ENCODE results near the gene KIF1A.

The KIF1A gene

DNA sequence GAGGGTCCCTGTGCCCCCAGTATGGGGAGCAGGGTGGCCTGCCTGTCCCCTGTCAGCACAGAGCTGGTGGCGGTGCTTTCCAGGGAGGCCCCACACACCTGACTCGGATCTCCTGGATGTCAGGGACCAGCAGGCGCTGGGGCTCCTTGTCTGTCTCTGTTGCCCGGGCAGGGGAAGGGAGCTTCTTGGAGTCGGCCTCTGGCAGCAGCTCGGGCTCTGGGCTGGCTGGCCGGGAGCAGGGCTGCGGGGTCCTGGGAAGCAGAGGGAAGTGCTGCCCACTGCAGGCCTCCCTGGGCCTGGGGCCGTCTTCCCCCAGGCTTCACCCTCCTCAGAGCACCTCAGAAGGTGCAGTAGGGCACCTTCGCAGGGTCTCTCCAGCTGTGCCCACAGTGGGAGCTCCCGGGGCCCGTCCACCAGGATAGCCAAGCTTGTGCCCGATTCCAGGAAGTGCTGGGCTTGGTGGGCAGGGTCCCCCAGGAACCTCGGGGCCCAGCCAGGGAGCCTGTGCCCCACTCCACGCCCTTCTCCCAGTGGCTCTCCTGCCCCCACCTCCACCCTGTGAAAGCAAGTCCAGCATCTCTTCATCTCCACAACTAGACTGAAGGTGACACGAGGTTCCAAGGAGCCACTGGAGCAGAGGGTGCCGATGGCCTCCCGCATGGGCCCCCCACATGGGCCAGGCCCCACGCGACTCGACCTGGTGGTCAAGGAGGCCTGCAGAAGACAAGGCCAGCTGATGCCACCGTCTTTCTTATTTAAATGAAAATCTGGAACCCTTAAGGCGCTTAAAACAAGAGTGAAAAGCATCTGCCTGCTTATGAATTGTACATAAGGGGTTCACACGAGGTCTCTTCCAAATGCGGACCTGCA, 100.1 kb downstream of the KIF1A start:
- no peak for DNase-seq (ENCODE audit: low read depth)

- DNase-seq (ENCODE audit: low read depth): no peak
Measured at GRCh38 chr2:240718896-240719490, 101.0 kb downstream of the KIF1A start.

DNA sequence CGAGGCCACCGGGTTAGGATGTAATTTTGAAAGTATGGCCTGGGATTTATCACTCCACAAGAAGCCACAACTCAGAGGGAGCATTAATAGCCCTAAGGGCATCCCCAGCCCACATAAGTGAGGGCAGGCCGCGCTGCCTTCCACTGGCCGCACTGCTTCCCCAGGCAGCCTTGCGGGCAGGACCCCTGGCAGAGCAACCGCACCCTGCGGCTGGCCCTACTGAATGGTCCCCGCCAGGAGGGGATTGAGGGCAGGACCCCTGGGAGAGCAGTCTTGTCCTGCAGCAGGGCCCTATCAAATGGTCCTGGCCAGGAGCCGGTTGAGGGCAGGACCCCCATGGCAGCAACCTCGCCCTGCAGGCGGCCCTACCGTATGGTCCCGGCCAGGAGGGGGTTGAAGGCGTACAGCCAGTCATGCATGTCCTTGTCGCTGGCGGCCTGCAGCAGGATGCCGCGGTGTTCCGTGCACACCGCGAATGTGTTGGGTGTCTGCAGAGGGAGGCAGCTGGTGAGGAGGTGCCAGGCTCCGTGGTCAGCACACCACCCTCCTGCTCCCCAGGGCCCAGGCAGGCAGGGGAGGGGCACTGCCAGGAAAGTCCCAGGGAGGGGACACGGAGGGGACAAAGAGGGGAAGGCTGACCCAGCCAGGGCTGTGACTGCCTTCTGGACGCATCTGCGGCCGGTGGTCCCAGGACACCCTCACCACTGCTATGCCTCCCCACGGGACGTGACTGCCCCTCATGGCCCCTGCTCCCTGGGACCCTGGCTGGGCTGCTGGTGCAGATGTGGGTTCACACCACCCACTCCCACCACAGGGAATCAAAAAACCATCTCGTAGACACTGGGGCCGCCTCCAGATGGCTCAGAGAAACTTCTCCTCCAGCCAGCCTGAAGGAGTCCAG, 102.1 kb downstream of the KIF1A start:
- no peak for DNase-seq (ENCODE audit: low read depth)

DNA sequence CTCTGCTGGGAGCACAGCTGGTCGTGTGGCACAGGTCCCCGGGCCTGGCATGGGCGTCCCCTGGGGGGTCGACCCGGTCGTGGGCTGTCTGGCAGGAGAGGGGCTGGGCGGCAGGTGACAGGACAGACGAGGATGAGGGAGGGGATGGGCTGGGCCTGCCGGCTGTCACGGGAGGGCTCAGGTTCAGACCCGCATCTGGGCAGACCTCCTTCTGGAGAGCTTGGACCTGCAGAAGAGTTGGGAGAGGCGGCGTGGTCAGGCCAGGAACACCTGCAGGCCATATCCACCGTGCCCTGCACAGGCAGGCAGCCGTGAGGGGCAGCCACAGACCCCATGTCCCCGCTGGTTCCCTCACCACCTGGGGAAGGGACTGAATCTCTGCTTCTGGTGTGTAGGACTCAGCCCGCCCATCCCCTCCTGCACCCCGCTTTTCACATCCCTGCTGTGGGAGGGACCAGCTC, 102.8 kb downstream of the KIF1A start:
- DNase-seq (ENCODE audit: low read depth): no peak

GRCh38 chr2:240716130-240716798, 103.8 kb downstream of the KIF1A start:
- DNase-seq (ENCODE audit: low read depth): no peak

- no peak for DNase-seq (ENCODE audit: low read depth)
Measured at GRCh38 chr2:240714747-240715725, 105.0 kb downstream of the KIF1A start.

DNA sequence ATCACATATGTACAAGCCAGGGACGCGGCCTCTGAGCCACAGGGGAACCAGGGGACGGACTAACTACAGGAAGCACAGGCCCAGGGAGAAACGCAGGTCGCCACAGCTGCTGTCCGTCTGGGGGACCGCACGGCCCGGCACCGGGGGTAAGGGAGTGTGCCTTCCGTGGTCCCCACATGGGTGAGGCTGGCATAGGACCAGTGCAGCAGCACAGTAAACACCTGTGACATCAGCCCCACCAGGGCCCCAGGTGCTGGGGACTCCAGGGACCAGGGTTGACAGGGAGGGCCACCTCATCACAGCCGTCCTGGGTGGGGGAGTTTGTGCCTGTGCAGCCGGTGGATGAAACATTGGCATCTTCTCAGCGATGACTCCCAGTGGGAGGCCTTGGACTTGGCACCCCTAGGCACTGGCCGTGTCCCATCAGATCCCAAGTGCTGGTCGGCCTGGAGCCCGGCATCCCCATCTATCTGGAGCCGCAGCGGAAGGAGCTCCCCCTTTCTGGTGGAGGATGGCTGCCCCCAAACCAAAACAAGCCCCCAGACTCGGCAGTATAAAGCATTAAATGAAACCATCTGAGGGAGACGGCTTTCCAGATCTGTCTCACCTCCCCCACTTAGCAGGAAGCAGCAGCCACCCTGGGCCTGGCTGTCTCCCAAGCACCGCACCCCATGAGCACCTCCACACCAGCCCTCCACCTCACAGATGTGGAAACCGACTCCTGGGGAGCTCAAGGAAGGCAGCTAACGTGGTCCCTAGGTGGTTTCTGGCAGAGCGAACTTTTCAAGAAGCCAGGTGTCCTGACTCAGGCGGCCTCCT, 105.9 kb downstream of the KIF1A start:
- DNase-seq (ENCODE audit: low read depth): no peak

DNA sequence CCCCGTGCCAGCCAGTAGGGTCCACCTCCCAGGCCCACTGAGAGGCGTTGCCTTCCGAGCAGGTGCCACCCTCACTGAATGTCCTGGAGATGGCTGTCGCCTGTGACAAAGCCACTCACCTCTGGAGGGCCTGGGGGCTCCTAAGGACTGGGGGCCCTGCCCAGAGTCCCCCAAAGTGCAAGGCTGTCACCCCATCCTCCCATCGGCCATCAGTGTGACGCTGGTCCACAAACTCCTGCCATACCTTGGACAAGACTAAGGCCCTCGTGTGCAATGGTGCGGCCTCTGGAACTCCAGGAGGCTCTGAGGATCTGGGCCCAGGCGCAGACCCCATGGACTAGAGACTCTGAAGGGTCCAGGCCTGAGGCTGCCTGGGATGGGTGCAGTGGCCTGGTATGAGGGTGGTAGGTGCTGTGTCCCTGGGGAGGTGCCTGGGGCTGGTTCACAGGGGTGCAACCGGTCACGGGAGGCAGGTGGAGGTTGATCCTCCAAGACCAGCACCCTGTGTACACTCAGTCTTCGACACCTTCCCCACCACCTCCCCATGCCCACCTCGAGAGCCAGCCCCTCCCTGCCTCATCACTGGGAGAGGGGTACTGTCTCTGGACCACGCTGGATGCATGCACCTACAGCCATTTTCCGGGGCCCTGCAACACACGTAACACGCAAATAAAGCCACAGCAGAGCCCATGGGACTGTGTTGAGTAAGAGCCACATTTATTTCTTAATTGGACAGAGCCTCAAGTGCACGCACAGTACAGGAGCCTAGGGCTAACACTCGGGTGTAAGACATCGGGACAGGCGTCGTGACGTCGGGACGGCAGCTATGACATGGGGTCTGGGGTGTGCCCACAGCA, 106.7 kb downstream of the KIF1A start:
- DNase-seq (ENCODE audit: low read depth): no peak

- DNase-seq (ENCODE audit: low read depth): no peak
Measured at GRCh38 chr2:240712121-240712520, 107.9 kb downstream of the KIF1A start.

DNA sequence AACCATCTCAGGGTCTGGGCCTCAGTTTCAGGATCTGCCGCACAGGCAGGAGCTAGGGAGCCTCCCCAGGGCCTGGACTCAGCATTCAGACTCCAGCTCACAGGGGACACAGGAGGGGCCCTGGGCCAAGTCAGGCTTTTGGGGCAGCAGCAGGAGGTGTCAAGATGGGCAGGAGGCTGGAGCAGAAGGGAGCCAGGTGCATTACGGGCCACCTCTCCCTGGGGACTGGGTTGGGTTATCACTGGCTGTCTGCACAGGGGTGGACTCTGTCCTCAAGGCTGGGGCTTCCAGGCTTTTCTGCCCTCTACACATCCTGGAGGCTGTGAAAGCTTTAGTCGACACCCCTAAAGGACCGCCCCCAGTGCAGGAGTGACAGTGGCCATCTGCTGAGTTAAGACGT, 108.3 kb downstream of the KIF1A start:
- no peak for DNase-seq (ENCODE audit: low read depth)

DNA sequence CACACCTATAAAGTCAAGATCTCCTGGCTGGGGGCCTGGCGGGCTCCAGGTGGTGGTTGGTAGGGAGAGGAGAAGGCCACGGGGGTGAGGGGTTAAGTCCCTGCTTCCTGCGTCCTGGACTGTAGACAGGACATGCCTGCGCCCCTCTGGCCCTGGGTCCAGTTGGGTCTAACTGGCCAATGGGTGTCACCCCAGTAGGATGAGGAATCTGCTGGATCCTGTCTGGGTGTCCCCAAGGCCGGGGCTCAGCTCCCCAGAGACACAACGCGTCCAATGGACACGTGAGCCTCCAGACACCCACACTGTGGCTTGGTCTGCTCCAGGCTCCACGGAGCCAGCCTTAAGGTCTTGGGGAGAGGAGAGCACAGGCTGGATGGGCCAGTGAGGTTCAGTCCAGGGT, 108.7 kb downstream of the KIF1A start:
- DNase-seq (ENCODE audit: low read depth): no peak

- no peak for DNase-seq (ENCODE audit: low read depth)
Measured at GRCh38 chr2:240708457-240708856, 111.6 kb downstream of the KIF1A start.

GRCh38 chr2:240707821-240708220, 112.2 kb downstream of the KIF1A start:
- DNase-seq (ENCODE audit: low read depth): no peak

- no peak for DNase-seq (ENCODE audit: low read depth)
Measured at GRCh38 chr2:240707043-240707756, 112.8 kb downstream of the KIF1A start.

DNA sequence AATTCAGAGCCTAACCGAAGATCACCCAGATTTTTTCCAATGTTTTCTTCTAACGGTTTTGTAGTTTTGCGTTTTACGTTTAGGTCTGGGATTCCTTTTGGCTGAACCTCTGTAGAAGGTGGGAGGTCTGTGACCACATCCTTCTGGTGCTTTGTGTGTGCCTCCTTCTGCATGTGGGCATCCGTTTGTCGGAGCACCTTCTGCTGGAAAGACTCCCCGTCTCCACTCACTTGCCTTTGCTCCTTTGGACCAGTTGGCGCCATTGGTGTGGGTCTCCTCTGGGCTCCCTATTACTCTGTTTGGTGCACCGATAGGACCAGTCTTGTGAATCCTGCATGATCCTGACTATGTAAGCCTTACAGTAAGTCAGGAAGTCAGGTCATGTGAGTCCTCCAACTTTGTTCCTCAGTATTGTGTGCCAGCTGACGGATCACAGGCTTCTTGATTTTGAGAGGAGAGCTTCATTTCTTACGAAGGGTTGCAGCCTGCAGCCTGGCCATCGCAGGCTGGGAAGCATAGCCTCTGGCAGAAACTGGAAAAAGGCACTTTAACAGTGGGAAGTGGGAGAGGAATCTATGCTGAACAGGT, 114.7 kb downstream of the KIF1A start:
- DNase-seq (ENCODE audit: low read depth): no peak

DNA sequence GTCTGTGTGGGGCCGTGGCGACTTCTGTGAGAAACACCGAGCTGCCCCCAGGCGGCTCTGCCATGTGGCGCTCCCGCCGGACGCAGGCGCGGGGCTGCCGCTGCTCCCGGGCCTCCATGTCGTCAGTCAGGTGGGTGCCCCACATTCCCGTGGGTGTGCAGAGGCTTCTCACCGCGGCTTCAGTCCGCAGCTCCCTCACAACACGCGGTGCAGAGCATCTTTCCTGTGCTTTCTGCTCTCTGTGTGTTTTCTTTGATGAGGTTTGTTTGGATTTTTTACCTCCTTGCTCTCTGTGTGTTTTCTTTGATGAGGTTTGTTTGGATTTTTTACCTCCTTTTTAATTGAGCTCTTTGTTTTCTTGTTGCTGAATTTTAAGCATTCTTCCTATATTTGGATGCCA, 115.4 kb downstream of the KIF1A start:
- DNase-seq (ENCODE audit: low read depth): no peak

GRCh38 chr2:240703417-240704341, 116.3 kb downstream of the KIF1A start:
- DNase-seq (ENCODE audit: low read depth): no peak

Measured in stromal cell of bone marrow (primary cell).